ENCODE data around the gene RERE.

Gene RERE

DNA sequence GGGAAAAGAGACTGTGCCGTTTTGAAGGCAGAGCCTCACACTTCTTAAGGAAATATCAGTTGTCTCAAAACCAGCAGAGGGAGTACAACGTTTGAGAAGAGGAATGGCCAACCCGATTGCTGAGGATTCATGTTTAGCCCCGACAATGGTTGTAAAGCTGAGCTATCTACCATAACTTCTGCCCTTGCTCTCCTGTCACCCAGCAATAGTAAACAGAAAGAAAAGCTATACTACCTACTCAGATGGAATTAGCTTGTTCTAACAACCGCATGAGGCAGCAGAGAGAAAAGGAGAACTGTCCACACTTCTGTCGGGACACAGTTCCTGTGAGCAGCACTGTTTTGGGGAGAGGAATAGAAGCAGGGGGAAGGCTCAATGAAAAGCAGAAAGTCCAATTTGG lies 408.3 kb downstream of the RERE start:
- Histone ChIP-seq H3K4me1 (ENCODE audit: control insufficient read depth, insufficient read depth, low read length) (peaks cover 29% of the 10 kb centered on the region), H3K36me3 (ENCODE audit: control insufficient read depth in 2 of 2, insufficient read depth in 1 of 2, low read length in 2 of 2) (peaks cover 1 to 12% of the 10 kb centered on the region in 2 experiments; a peak in 2 of 3 replicates)

More for the DNA sequence above, 408.3 kb downstream of the RERE start:
- CTCF ChIA-PET, result interaction anchor here (0.5 to 1.0 kb wide), 5 partner anchors 13 to 740 kb away, joined by 3 to 5 read pairs (median 3); no protein-coding TSS in a partner anchor
- H3K4me3 ChIP-seq (ENCODE audit: low read depth, low read length), result no peak overlapping the region
- TF ChIP-seq, protein P1, sequence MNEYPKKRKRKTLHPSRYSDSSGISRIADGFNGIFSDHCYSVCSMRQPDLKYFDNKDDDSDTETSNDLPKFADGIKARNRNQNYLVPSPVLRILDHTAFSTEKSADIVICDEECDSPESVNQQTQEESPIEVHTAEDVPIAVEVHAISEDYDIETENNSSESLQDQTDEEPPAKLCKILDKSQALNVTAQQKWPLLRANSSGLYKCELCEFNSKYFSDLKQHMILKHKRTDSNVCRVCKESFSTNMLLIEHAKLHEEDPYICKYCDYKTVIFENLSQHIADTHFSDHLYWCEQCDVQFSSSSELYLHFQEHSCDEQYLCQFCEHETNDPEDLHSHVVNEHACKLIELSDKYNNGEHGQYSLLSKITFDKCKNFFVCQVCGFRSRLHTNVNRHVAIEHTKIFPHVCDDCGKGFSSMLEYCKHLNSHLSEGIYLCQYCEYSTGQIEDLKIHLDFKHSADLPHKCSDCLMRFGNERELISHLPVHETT (tag by site-specific recombination; IDR thresholded peaks at IDR 0.05), result no peak
- TF ChIP-seq ZNF341 (tag by site-specific recombination; IDR thresholded peaks at IDR 0.05; ENCODE audit: low read depth) (peak; percentile 75; the same call in 1 of the 2 replicates), SP7 (tag by site-specific recombination; IDR thresholded peaks at IDR 0.05) (no peak), ZBTB20 (tag by site-specific recombination; IDR thresholded peaks at IDR 0.05) (peak; percentile 51; the same call in 1 of the 2 replicates), ZNF132 (tag by site-specific recombination; IDR thresholded peaks at IDR 0.05; ENCODE audit: borderline replicate concordance) (no peak), YY1 (tag by site-specific recombination; IDR thresholded peaks at IDR 0.05) (no peak), TRIM28 (IDR thresholded peaks at IDR 0.05; ENCODE audit: borderline replicate concordance, low read length) (peak; percentile 87), SP3 (tag by site-specific recombination; IDR thresholded peaks at IDR 0.05) (no peak), GLIS1 (tag by site-specific recombination; IDR thresholded peaks at IDR 0.05) (no peak), ZNF37A (tag by site-specific recombination; IDR thresholded peaks at IDR 0.05) (no peak), ZXDB (tag by site-specific recombination; IDR thresholded peaks at IDR 0.05) (0 out of 2 replicates have a peak, but pooled peaks have one; percentile 16), GLIS2 (tag by site-specific recombination; IDR thresholded peaks at IDR 0.05) (no peak), ZNF366 (tag by site-specific recombination; conservative IDR thresholded peaks at IDR 0.05) (peak; percentile 44; the same call in 1 of the 2 replicates), ZNF433 (tag by site-specific recombination; IDR thresholded peaks at IDR 0.05; ENCODE audit: low read depth) (no peak), ZFP3 (tag by site-specific recombination; IDR thresholded peaks at IDR 0.05; ENCODE audit: low read depth) (no peak), ZSCAN30 (tag by site-specific recombination; IDR thresholded peaks at IDR 0.05) (no peak), ZNF335 (tag by site-specific recombination; conservative IDR thresholded peaks at IDR 0.05) (no peak), ZNF138 (tag by site-specific recombination; IDR thresholded peaks at IDR 0.05; ENCODE audit: borderline replicate concordance) (no peak), ZNF140 (tag by site-specific recombination; IDR thresholded peaks at IDR 0.05) (no peak), ZBTB1 (tag by site-specific recombination; IDR thresholded peaks at IDR 0.05) (no peak), ZBTB17 (tag by site-specific recombination; IDR thresholded peaks at IDR 0.05) (no peak), MZF1 (tag by site-specific recombination; IDR thresholded peaks at IDR 0.05; ENCODE audit: borderline replicate concordance) (no peak)
- TF ChIP-seq, protein P2, sequence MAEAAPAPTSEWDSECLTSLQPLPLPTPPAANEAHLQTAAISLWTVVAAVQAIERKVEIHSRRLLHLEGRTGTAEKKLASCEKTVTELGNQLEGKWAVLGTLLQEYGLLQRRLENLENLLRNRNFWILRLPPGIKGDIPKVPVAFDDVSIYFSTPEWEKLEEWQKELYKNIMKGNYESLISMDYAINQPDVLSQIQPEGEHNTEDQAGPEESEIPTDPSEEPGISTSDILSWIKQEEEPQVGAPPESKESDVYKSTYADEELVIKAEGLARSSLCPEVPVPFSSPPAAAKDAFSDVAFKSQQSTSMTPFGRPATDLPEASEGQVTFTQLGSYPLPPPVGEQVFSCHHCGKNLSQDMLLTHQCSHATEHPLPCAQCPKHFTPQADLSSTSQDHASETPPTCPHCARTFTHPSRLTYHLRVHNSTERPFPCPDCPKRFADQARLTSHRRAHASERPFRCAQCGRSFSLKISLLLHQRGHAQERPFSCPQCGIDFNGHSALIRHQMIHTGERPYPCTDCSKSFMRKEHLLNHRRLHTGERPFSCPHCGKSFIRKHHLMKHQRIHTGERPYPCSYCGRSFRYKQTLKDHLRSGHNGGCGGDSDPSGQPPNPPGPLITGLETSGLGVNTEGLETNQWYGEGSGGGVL (tag by site-specific recombination; IDR thresholded peaks at IDR 0.05), result no peak
- TF ChIP-seq, protein P3, sequence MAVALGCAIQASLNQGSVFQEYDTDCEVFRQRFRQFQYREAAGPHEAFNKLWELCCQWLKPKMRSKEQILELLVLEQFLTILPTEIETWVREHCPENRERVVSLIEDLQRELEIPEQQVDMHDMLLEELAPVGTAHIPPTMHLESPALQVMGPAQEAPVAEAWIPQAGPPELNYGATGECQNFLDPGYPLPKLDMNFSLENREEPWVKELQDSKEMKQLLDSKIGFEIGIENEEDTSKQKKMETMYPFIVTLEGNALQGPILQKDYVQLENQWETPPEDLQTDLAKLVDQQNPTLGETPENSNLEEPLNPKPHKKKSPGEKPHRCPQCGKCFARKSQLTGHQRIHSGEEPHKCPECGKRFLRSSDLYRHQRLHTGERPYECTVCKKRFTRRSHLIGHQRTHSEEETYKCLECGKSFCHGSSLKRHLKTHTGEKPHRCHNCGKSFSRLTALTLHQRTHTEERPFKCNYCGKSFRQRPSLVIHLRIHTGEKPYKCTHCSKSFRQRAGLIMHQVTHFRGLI (tag by site-specific recombination; IDR thresholded peaks at IDR 0.05), result peak; percentile 80
- TF ChIP-seq, protein P4, sequence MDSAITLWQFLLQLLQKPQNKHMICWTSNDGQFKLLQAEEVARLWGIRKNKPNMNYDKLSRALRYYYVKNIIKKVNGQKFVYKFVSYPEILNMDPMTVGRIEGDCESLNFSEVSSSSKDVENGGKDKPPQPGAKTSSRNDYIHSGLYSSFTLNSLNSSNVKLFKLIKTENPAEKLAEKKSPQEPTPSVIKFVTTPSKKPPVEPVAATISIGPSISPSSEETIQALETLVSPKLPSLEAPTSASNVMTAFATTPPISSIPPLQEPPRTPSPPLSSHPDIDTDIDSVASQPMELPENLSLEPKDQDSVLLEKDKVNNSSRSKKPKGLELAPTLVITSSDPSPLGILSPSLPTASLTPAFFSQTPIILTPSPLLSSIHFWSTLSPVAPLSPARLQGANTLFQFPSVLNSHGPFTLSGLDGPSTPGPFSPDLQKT (IDR thresholded peaks at IDR 0.05; ENCODE audit: borderline replicate concordance, low read depth, low read length), result no peak
- TF ChIP-seq, protein P5, sequence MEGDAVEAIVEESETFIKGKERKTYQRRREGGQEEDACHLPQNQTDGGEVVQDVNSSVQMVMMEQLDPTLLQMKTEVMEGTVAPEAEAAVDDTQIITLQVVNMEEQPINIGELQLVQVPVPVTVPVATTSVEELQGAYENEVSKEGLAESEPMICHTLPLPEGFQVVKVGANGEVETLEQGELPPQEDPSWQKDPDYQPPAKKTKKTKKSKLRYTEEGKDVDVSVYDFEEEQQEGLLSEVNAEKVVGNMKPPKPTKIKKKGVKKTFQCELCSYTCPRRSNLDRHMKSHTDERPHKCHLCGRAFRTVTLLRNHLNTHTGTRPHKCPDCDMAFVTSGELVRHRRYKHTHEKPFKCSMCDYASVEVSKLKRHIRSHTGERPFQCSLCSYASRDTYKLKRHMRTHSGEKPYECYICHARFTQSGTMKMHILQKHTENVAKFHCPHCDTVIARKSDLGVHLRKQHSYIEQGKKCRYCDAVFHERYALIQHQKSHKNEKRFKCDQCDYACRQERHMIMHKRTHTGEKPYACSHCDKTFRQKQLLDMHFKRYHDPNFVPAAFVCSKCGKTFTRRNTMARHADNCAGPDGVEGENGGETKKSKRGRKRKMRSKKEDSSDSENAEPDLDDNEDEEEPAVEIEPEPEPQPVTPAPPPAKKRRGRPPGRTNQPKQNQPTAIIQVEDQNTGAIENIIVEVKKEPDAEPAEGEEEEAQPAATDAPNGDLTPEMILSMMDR (tag by site-specific recombination; IDR thresholded peaks at IDR 0.05), result peak; percentile 75
- peak overlapping the region; percentile 32; the same call in 1 of the 2 replicates for H3K27ac ChIP-seq (ENCODE audit: extremely low read depth, low read depth, low read length)
- no peaks in the 10 kb centered on the region for H3K9me3 ChIP-seq (ENCODE audit: control insufficient read depth, insufficient read depth, low read depth, low read length)
- POLR2A ChIA-PET, result no interaction called here

Measured in HEK293 (cell line).